ENCODE measurements around the gene MYOF.
"Not testable (repeated sequence)": the region's sequence is repeated elsewhere in the genome, so short reads cannot be mapped to it uniquely, and the experiment has no call there.

Gene MYOF

GRCh38 chr10:93468461-93469213, 13.5 kb downstream of the MYOF start:
- TF ChIP-seq CTCF (IDR thresholded peaks at IDR 0.05; ENCODE audit: extremely low read depth, missing control alignments): no peak
- no peak for DNase-seq (ENCODE audit: low spot score)

GRCh38 chr10:93467635-93468034, 14.5 kb downstream of the MYOF start:
- not testable (repeated sequence) for DNase-seq (ENCODE audit: low spot score)

GRCh38 chr10:93465806-93466675, 16.1 kb downstream of the MYOF start:
- no peak for TF ChIP-seq CTCF (IDR thresholded peaks at IDR 0.05; ENCODE audit: extremely low read depth, missing control alignments)
- no peak for DNase-seq (ENCODE audit: low spot score)

- no peak for DNase-seq (ENCODE audit: low spot score)
- TF ChIP-seq CTCF (IDR thresholded peaks at IDR 0.05; ENCODE audit: extremely low read depth, missing control alignments): no peak
Observed at GRCh38 chr10:93464776-93465388, 17.3 kb downstream of the MYOF start.

GRCh38 chr10:93463723-93464476, 18.2 kb downstream of the MYOF start:
- no peak for DNase-seq (ENCODE audit: low spot score)
- no peak for TF ChIP-seq CTCF (IDR thresholded peaks at IDR 0.05; ENCODE audit: extremely low read depth, missing control alignments)

- DNase-seq (ENCODE audit: low spot score): no peak
- no peak for TF ChIP-seq CTCF (IDR thresholded peaks at IDR 0.05; ENCODE audit: extremely low read depth, missing control alignments)
Observed at GRCh38 chr10:93462881-93463280, 19.3 kb downstream of the MYOF start.

GRCh38 chr10:93462371-93462770, 19.8 kb downstream of the MYOF start:
- TF ChIP-seq CTCF (IDR thresholded peaks at IDR 0.05; ENCODE audit: extremely low read depth, missing control alignments): no peak
- DNase-seq (ENCODE audit: low spot score): no peak

All from GM20000 (cell line).